Upper lobe of left lung (tissue), 6 donors: Measurements from ENCODE around the gene DPYD. TPM values are rescaled to one million over a fixed set of nuclear protein-coding genes. Genes with fewer than 3 reads are reported as not detected.

Source experiments
- ATAC-seq, 2 donors: fragments of 200-7000 bp; cut with Tn5 transposase; one replicate each; pipeline ENCODE4 v1.9.1; 2022; ENCODE audit warnings: mild to moderate bottlenecking in 2 of 2, moderate library complexity in 2 of 2; ENCODE audit not compliant: low FRiP score in 2 of 2
- DNase-seq, 2 donors: peaks; one replicate each; pipeline ENCODE4 v3.0.0-alpha.2; 2019 to 2020
- H3K27ac ChIP-seq, 4 donors: fragments of 200-600 bp; sonication (generic); one replicate each; pipeline ENCODE4 v1.5.1; 2016 to 2019
- H3K27me3 ChIP-seq, 4 donors: fragments of 200-600 bp; sonication (generic); one replicate each; pipeline ENCODE4 v1.5.1; 2017 to 2019
- H3K36me3 ChIP-seq, 4 donors: fragments of 200-600 bp; sonication (generic); one replicate each; pipeline ENCODE4 v1.5.1; 2016 to 2019
- H3K4me1 ChIP-seq, 4 donors: fragments of 200-600 bp; sonication (generic); one replicate each; pipeline ENCODE4 v1.5.1; 2018 to 2019
- H3K4me3 ChIP-seq, 4 donors: fragments of 200-600 bp; sonication (generic); one replicate each; pipeline ENCODE4 v1.5.1; 2017 to 2019; ENCODE audit warnings: mild to moderate bottlenecking in 2 of 4, moderate library complexity in 1 of 4
- H3K9me3 ChIP-seq, 4 donors: fragments of 200-600 bp; sonication (generic); one replicate each; pipeline ENCODE4 v1.5.1; 2018 to 2019
- CTCF ChIP-seq, 6 experiments: fragments of 450-650 bp in 4 of 6; fragments of 200-600 bp in 2 of 6; sonication (generic) in 2 of 6; IDR thresholded peaks; one replicate each; pipeline ENCODE4 v1.5.1; 2016 to 2019; ENCODE audit warnings: antibody characterized with exemption in 6 of 6
- EP300 ChIP-seq, 4 donors: sonication (generic); formaldehyde crosslinking; IDR thresholded peaks; one replicate each; pipeline ENCODE4 v1.5.1; 2017; ENCODE audit warnings: antibody characterized with exemption in 4 of 4, control low read depth in 2 of 4
- POLR2A ChIP-seq, 4 donors: fragments of 450-650 bp; IDR thresholded peaks; one replicate each; pipeline ENCODE4 v1.5.1; 2016 to 2017; ENCODE audit warnings: antibody characterized with exemption in 4 of 4, mild to moderate bottlenecking in 2 of 4
- POLR2AphosphoS5 ChIP-seq, 2 donors: sonication (generic); formaldehyde crosslinking; IDR thresholded peaks; one replicate each; pipeline ENCODE4 v1.5.1; 2017; ENCODE audit warnings: antibody characterized with exemption in 2 of 2
- WGBS, 2 donors: methylation state at CpG; one replicate each; pipeline ENCODE4 v1.1.5; 2017 to 2018; 5-methylcytosine and 5-hydroxymethylcytosine counted together
- total RNA-seq, 6 donors: library from RNA; depleted of rRNA in 4 of 6; stranded (reverse); fragments of >200 nt in 4 of 6; gene quantifications; one replicate each; pipeline versions ENCODE4 v1.1.0 to v1.2.1, GENCODE V29; 2016 to 2021
- donor health status: DM: no; HTN: no; CAD: no; lungs with moderate emphysema.
- donor health status: DM: no; HTN: yes; CAD: no; lungs with severe emphysema.

DPYD gene
- total RNA-seq, 6 donors from 2014 or later = 60.9 to 106 (median 79.7) TPM

- no peak for DNase-seq
- Histone ChIP-seq H3K4me3 (no peak overlapping the region), H3K27me3 (no peaks in the 10 kb centered on the region), H3K27ac (no peak overlapping the region), H3K4me1 (no peaks in the 10 kb centered on the region), H3K9me3 (no peaks in the 10 kb centered on the region), H3K36me3 (peaks cover 0 to 3% (median 0%) of the 10 kb centered on the region in 4 donors)
- ATAC-seq = no peak
- TF ChIP-seq CTCF (IDR thresholded peaks at IDR 0.05) (no peak), EP300 (IDR thresholded peaks at IDR 0.05) (no peak), POLR2AphosphoS5 (IDR thresholded peaks at IDR 0.05) (no peak), POLR2A (IDR thresholded peaks at IDR 0.05) (no peak)
Observed at GRCh38 chr1:97826820-97827219, 94.0 kb downstream of the DPYD start.

- H3K4me1 ChIP-seq = no peaks in the 10 kb centered on the region
- no peaks in the 10 kb centered on the region for H3K9me3 ChIP-seq
- no peak for ATAC-seq
- no peak overlapping the region for H3K4me3 ChIP-seq
- TF ChIP-seq CTCF (IDR thresholded peaks at IDR 0.05) (no peak), POLR2A (IDR thresholded peaks at IDR 0.05) (no peak), POLR2AphosphoS5 (IDR thresholded peaks at IDR 0.05) (no peak), EP300 (IDR thresholded peaks at IDR 0.05) (no peak)
- no peak for DNase-seq
- H3K27ac ChIP-seq = no peak overlapping the region
- no peaks in the 10 kb centered on the region for H3K27me3 ChIP-seq
- 84 to 89% methylated on average over 5 of the region's 5 CpGs for WGBS, 2 donors
- H3K36me3 ChIP-seq = peaks cover 0 to 3% (median 0%) of the 10 kb centered on the region in 4 donors
Observed at GRCh38 chr1:97824624-97825023, 96.2 kb downstream of the DPYD start.

GRCh38 chr1:97824200-97824599 lies 96.6 kb downstream of the DPYD start:
- ATAC-seq (no peak), DNase-seq (no peak)
- Histone ChIP-seq H3K36me3 (peaks cover 0 to 3% (median 0%) of the 10 kb centered on the region in 4 donors), H3K9me3 (no peaks in the 10 kb centered on the region), H3K27me3 (no peaks in the 10 kb centered on the region), H3K27ac (no peak overlapping the region), H3K4me3 (no peak overlapping the region), H3K4me1 (no peaks in the 10 kb centered on the region)
- TF ChIP-seq POLR2A (IDR thresholded peaks at IDR 0.05) (no peak), CTCF (IDR thresholded peaks at IDR 0.05) (no peak), EP300 (IDR thresholded peaks at IDR 0.05) (no peak), POLR2AphosphoS5 (IDR thresholded peaks at IDR 0.05) (no peak)
- 86 to 97% methylated on average over 2 of the region's 2 CpGs for WGBS, 2 donors

- no peak for DNase-seq
Observed at GRCh38 chr1:97820470-97821188, 100.2 kb downstream of the DPYD start.

More at GRCh38 chr1:97820470-97821188, 100.2 kb downstream of the DPYD start:
- Histone ChIP-seq H3K4me3 (no peak overlapping the region), H3K27ac (no peak overlapping the region), H3K27me3 (no peaks in the 10 kb centered on the region), H3K36me3 (no peaks in the 10 kb centered on the region), H3K9me3 (no peaks in the 10 kb centered on the region), H3K4me1 (no peaks in the 10 kb centered on the region)
- WGBS, 2 donors = 67 to 69% methylated on average over 6 of the region's 6 CpGs
- ATAC-seq = no peak
- no peak for TF ChIP-seq POLR2A (IDR thresholded peaks at IDR 0.05)
- peak in 4 of 6 experiments; percentile 12 to 33 (median 28) for TF ChIP-seq CTCF (IDR thresholded peaks at IDR 0.05)
- no peak for TF ChIP-seq POLR2AphosphoS5 (IDR thresholded peaks at IDR 0.05)
